Measurements from ENCODE around the gene ZDHHC1.

The ZDHHC1 gene

DNA sequence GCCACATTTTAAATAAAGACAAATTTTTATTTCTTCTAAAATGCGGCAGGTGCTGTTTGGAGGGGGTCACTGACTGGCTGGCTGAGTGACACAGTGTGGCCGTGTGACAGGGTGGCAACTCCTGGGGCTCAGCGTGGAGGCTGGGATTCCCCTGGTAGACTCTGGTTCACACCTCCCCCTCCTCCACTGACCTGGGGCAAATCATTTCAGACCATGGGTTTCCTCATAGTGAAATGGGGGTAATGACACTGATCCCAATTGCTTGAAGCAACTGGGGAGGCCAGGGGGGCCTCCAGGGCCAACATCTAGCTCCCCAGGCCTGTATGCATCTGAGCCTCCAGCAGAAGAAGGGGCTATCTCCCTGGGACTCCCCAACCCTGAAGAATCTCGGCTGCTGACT, 21.2 kb upstream of the ZDHHC1 start:
- TF ChIP-seq, protein P1, sequence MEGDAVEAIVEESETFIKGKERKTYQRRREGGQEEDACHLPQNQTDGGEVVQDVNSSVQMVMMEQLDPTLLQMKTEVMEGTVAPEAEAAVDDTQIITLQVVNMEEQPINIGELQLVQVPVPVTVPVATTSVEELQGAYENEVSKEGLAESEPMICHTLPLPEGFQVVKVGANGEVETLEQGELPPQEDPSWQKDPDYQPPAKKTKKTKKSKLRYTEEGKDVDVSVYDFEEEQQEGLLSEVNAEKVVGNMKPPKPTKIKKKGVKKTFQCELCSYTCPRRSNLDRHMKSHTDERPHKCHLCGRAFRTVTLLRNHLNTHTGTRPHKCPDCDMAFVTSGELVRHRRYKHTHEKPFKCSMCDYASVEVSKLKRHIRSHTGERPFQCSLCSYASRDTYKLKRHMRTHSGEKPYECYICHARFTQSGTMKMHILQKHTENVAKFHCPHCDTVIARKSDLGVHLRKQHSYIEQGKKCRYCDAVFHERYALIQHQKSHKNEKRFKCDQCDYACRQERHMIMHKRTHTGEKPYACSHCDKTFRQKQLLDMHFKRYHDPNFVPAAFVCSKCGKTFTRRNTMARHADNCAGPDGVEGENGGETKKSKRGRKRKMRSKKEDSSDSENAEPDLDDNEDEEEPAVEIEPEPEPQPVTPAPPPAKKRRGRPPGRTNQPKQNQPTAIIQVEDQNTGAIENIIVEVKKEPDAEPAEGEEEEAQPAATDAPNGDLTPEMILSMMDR (IDR thresholded peaks at IDR 0.05; ENCODE audit: borderline replicate concordance, insufficient read depth, low read depth, low read length), result no peak
- H3K4me3 ChIP-seq (ENCODE audit: low read depth, low read length), result no peak overlapping the region

DNA sequence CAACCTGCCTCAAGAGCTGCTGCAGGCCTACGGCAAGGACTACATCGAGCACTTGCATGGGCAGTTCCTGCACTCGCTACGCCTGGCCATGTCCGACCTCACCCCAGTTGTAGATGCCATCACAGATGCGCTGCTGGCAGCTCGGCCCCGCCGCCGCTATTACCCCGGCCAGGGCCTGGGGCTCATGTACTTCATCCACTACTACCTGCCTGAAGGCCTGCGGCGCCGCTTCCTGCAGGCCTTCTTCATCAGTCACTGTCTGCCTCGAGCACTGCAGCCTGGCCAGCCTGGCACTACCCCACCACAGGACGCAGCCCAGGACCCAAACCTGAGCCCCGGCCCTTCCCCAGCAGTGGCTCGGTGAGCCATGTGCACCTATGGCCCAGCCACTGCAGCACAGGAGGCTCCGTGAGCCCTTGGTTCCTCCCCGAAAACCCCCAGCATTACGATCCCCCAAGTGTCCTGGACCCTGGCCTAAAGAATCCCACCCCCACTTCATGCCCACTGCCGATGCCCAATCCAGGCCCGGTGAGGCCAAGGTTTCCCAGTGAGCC, 20.4 kb upstream of the ZDHHC1 start:
- TF ChIP-seq, protein P1 (IDR thresholded peaks at IDR 0.05; ENCODE audit: borderline replicate concordance, insufficient read depth, low read depth, low read length), result no peak
- no peak overlapping the region for H3K4me3 ChIP-seq (ENCODE audit: low read depth, low read length)

DNA sequence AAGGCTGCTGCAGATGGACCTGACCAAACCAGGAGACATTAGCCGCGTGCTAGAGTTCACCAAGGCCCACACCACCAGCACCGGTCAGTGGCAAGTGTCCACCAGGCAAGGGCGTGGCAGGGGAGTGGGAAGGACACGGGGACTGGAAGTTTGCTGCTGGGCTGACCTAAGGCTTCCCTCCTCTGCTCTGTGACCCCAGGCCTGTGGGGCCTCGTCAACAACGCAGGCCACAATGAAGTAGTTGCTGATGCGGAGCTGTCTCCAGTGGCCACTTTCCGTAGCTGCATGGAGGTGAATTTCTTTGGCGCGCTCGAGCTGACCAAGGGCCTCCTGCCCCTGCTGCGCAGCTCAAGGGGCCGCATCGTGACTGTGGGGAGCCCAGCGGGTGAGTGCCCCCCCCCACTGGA, 19.5 kb upstream of the ZDHHC1 start:
- TF ChIP-seq, protein P1 (IDR thresholded peaks at IDR 0.05; ENCODE audit: borderline replicate concordance, insufficient read depth, low read depth, low read length), result no peak
- no peak overlapping the region for H3K4me3 ChIP-seq (ENCODE audit: low read depth, low read length)

DNA sequence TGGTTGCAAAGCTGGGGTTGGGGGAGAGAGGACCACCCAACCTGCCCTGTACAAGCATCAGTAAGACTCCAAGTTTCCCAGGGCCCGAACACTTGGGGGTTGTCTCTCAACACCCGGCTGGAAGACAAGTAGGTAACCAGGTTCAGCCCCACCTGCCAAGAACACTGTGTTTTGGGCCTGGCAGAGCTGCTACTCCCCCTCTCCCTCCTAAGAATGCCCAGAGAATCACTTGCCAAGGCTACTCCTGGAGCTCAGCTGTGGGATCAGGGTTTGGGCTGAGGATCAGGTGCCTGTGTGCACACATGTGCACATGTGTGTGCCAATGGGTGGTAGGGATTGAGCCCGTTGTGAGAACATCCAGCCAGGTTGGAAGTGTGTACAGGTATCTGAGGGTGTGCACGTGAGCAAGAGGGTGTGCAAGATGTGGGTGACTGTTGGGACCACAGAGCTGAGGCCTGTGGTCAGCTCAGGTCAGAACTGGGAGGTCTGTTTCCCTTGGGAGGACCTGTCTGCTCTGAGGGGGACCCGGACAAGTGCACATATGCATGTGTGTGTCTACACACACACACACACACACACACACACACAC, 16.9 kb upstream of the ZDHHC1 start:
- H3K4me3 ChIP-seq (ENCODE audit: low read depth, low read length), result no peak overlapping the region
- TF ChIP-seq, protein P1 (IDR thresholded peaks at IDR 0.05; ENCODE audit: borderline replicate concordance, insufficient read depth, low read depth, low read length), result no peak

DNA sequence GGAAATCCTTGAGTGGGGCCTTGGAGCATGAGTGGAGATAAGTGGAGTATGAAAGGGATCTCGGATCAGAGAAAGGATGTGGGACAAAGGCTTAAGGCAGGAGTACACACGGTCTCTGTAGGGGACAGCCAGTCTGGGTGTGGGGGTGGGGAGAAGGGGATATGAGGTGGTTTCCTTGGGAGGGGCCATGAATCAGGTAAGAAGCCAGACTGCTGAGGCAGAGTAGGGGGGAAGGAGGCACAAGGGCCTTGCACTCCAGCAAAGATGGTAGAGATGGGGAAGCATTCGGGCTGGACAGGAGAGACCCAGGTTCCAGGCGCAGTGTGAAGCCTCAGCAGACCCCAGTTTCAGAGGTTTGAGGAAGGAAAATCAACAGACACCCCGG, 16.2 kb upstream of the ZDHHC1 start:
- H3K4me3 ChIP-seq (ENCODE audit: low read depth, low read length), result no peak overlapping the region
- TF ChIP-seq, protein P1 (IDR thresholded peaks at IDR 0.05; ENCODE audit: borderline replicate concordance, insufficient read depth, low read depth, low read length), result no peak

DNA sequence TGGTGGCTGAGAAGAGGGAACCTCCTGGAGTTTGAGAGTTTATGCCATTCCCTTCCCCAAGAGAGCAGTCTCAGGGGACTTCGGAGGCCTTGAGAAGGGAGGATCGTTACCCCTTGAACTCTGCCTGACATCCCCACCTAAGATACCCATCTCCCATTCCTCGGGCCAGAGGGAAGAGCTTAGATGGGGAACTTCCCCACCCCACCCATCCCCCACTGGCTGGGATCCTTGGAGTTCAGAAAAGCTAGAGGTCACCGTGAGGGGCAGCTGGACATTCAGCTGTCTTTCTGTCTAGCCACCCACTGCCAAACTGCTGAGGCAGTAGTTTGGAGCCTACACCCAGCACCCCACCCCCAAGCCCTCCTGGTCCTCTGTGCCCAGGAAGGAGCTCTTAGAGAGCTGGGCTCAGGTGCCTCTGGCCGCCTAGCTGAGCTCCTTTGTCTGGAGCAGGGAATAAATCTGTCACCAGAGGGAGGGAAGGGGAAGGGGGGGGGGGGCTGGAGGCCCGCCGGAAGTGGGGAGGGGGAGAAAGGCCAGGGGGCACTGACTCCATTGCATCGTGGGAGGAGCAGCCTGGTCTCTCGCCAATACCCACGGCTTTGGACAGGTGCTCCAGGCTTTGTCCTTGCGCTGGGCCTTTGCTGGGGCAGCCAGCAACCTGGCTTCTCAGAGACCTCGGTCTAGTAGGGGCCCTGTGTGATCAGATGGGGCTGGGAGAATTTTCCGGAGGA, 15.7 kb upstream of the ZDHHC1 start:
- TF ChIP-seq, protein P1 (IDR thresholded peaks at IDR 0.05; ENCODE audit: borderline replicate concordance, insufficient read depth, low read depth, low read length), result no peak
- H3K4me3 ChIP-seq (ENCODE audit: low read depth, low read length), result no peak overlapping the region
